Astrocyte of the cerebellum (primary cell): Measurements from ENCODE around the gene SPR.

Source experiments
- DNase-seq: peaks from one replicate; pipeline ENCODE4 v3.0.0-alpha.2; 2011; ENCODE audit warnings: low read depth
- H3K4me3 ChIP-seq: 2 replicates; pipeline ENCODE4 v1.5.1; 2011; ENCODE audit warnings: mild to moderate bottlenecking, low read depth, low read length, moderate library complexity
- in situ Hi-C: cut with HindIII; loops from 2 replicates; pipeline ENCODE4 v1.10.0; 2017; ENCODE audit warnings: low sequenced_read_pairs
- TF ChIP-seq, protein P1 (sequence below): IDR thresholded peaks from 2 replicates; pipeline ENCODE4 v1.5.1; 2012; ENCODE audit warnings: low read length, low read depth, moderate library complexity, mild to moderate bottlenecking; ENCODE audit errors: missing control alignments

The SPR gene

DNA sequence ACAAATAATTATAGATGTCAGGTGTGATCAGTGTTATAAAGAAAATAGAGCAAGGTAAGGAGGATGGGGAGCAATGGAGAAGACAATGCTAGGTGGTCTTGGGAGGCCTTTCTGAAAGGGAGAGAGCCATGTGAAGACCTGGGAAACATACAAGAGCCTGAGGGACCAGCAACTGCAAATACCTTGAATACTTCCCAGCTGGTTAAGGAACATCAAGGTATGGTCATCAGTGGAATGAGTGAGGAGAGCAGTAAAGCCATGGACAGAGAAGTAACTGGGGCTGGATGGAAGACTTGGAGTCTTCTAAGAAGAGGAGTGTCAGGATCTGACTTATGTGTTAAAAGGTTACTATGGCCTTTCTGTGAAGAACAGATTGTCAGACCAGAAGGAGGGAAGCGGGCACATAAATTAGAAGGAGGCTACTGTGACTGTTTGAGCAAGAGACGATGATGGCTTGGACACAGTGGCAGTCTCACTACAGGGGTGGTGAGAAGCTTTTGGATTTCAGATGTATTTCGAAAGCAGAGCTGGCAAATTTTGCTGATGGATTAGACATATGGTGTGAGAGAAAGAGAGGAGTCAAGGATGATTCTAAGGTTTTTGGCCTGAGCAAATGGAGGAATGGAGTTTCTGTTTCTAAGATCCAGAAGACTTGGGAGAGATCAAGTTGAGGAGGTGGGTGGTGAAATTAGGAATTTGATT lies 38.6 kb upstream of the SPR start:
- TF ChIP-seq, protein P1, sequence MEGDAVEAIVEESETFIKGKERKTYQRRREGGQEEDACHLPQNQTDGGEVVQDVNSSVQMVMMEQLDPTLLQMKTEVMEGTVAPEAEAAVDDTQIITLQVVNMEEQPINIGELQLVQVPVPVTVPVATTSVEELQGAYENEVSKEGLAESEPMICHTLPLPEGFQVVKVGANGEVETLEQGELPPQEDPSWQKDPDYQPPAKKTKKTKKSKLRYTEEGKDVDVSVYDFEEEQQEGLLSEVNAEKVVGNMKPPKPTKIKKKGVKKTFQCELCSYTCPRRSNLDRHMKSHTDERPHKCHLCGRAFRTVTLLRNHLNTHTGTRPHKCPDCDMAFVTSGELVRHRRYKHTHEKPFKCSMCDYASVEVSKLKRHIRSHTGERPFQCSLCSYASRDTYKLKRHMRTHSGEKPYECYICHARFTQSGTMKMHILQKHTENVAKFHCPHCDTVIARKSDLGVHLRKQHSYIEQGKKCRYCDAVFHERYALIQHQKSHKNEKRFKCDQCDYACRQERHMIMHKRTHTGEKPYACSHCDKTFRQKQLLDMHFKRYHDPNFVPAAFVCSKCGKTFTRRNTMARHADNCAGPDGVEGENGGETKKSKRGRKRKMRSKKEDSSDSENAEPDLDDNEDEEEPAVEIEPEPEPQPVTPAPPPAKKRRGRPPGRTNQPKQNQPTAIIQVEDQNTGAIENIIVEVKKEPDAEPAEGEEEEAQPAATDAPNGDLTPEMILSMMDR, result no peak
- no peak for DNase-seq
- H3K4me3 ChIP-seq, result no peak overlapping the region
- in situ Hi-C loops, result no loop called here

DNA sequence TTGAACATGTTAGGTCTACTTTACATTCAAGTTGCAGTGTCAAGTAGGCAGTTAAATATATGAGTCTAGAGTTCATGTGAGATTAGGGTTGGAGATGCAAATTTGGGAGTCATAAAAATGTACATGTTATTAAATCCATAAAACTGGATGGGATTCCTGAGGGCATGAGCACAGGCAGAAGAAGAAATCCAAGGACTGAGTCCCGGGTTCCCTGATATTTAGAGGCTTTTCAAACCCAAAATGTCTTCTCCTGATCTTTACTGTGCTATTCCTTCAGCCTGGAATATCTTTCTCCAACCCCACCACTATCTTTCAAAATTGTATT lies 38.1 kb upstream of the SPR start:
- TF ChIP-seq, protein P1, result no peak
- in situ Hi-C loops, result no loop called here
- DNase-seq, result no peak
- no peak overlapping the region for H3K4me3 ChIP-seq

DNA sequence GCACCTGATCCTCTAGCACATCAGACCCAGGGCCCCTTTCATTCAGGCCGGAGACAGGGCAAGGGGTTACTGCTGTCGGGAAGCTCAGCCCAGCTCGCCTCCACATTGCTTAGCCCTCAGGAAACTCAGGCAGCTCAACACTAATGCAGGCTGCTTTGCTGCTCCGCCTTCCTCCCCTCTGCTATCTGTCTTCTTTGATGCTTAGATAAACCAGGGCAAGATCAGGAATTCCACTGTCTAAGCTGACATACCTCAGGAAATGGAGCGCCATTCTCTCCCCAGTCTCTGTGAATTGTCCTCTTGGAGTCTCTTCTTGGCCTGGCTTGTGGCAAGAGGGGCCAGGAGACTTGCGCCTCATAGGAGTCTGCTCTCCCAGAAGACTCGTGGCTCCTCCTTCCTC lies 35.9 kb upstream of the SPR start:
- TF ChIP-seq, protein P1, result no peak
- H3K4me3 ChIP-seq, result no peak overlapping the region
- in situ Hi-C loops, result loop anchor here (5.0 kb wide), 1 partner anchor 99 kb away; no protein-coding TSS in a partner anchor
- no peak for DNase-seq

DNA sequence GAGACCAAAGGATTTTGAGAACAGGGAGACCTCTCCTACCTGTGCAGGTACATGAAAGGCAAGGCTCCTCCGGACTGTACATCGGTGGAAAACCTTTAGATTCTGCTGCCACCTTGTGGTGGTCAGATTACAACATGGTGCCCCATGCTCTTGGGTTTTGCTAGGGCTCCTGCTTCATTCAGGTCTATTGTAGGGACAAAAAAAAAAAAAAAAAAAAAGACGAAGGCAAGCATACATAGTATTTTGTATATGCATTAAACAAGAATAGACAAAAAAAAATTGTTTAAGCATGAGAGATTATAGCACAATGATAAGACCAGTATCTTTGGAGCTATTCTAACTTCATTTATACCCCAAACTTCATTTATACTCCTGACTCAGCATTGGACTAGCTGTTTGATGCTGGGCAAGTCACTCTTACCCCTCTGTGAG lies 27.4 kb upstream of the SPR start:
- H3K4me3 ChIP-seq, result no peak overlapping the region
- DNase-seq, result peak; percentile 42
- TF ChIP-seq, protein P1, result peak; percentile 68
- in situ Hi-C loops, result no loop called here

DNA sequence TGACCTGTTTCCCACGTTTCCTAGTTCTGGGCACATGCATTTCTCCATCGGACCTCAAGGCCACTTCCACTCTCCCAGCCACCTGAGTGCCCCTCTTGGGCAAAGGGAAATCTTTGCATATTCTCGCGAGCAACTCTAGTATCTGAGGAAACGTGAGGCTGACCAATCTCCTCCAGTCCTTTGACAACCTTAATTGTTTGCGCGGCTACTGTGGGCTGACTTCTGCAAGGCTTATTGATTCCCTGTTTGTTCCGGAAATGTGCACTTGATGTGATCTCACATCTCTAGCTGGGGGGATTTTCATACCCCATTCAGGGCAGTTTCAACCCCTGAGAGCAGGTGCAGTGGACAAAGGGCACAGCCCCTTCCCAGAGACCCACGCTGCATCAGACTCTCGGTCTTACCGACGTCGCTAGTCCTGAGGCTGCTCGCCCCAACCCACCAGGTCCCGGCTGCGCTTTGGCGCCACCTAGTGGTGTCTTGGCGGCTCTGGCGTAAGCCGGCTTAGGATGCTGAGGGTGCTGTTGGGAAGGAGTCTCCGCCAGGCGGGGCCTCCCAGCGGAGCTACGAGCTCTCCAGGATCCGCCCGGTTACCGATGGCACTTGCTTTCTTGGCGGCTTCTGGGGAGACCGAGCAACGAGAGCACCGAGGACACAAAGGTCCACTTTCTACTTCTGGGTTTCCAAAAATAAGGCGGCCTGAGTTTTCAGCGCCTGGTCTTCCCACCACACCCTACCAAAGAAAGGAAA lies 24.8 kb upstream of the SPR start:
- in situ Hi-C loops, result no loop called here
- DNase-seq, result peak; percentile 83
- TF ChIP-seq, protein P1, result peak; percentile 99
- peak overlapping the region; percentile 18 for H3K4me3 ChIP-seq

DNA sequence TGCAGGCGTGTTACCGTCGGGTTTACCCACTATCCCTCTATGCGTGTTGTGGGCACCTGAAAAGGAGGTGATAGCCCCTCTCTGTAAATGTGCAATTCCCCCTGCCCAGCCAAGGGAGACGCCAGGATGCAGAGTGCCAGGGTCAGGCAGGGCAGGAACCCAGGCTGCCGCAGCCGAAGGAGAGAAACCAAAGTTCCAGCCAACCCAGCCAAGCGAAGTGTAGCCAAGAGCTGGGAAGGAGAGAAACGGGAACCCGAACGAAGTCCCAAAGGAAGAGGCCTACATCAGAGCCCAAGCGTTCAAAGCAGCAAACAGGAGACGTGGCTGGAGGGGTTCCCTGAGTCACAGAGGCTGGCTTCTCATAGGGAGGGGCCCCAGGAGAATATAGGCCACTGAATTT lies 24.2 kb upstream of the SPR start:
- TF ChIP-seq, protein P1, result no peak
- in situ Hi-C loops, result no loop called here
- H3K4me3 ChIP-seq, result no peak overlapping the region
- no peak for DNase-seq
